ENCODE data around the gene BIRC3. TPM values are rescaled to one million over a fixed set of nuclear protein-coding genes. Genes with fewer than 3 reads are reported as not detected.

BIRC3 gene
- polyA plus RNA-seq, 1 donor from 2014 or later: not detected

- no peaks in the 10 kb centered on the region for H3K36me3 ChIP-seq (ENCODE audit: insufficient read depth, low read length)
- no peak overlapping the region for H3K4me2 ChIP-seq (ENCODE audit: low read length)
- no peak overlapping the region for H2AFZ ChIP-seq (ENCODE audit: low read depth, low read length)
- no peak overlapping the region for H3K27ac ChIP-seq (ENCODE audit: low read length)
- H3K9me3 ChIP-seq (ENCODE audit: low read length): no peaks in the 10 kb centered on the region
- peaks cover 7% of the 10 kb centered on the region for H3K27me3 ChIP-seq (ENCODE audit: insufficient read depth, low read depth, low read length)
- H3F3A ChIP-seq (ENCODE audit: insufficient read depth, low read length, poor library complexity, severe bottlenecking): no peaks in the 10 kb centered on the region
- TF ChIP-seq EZH2 (IDR thresholded peaks at IDR 0.05; ENCODE audit: borderline replicate concordance, insufficient read depth, low read length, poor library complexity, severe bottlenecking) (no peak), EP300 (conservative IDR thresholded peaks at IDR 0.05; ENCODE audit: poor library complexity, severe bottlenecking) (no peak), SMC3 (conservative IDR thresholded peaks at IDR 0.05; ENCODE audit: poor library complexity) (no peak), TAF1 (IDR thresholded peaks at IDR 0.05; ENCODE audit: low read depth) (no peak), REST (IDR thresholded peaks at IDR 0.05; ENCODE audit: borderline replicate concordance) (no peak), MXI1 (conservative IDR thresholded peaks at IDR 0.05; ENCODE audit: poor library complexity, severe bottlenecking) (no peak), POLR2AphosphoS5 (IDR thresholded peaks at IDR 0.05) (no peak), RAD21 (conservative IDR thresholded peaks at IDR 0.05) (no peak)
- TF ChIP-seq, protein P1, sequence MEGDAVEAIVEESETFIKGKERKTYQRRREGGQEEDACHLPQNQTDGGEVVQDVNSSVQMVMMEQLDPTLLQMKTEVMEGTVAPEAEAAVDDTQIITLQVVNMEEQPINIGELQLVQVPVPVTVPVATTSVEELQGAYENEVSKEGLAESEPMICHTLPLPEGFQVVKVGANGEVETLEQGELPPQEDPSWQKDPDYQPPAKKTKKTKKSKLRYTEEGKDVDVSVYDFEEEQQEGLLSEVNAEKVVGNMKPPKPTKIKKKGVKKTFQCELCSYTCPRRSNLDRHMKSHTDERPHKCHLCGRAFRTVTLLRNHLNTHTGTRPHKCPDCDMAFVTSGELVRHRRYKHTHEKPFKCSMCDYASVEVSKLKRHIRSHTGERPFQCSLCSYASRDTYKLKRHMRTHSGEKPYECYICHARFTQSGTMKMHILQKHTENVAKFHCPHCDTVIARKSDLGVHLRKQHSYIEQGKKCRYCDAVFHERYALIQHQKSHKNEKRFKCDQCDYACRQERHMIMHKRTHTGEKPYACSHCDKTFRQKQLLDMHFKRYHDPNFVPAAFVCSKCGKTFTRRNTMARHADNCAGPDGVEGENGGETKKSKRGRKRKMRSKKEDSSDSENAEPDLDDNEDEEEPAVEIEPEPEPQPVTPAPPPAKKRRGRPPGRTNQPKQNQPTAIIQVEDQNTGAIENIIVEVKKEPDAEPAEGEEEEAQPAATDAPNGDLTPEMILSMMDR (IDR thresholded peaks at IDR 0.05; ENCODE audit: poor library complexity, severe bottlenecking): no peak
- no peak overlapping the region for H3K4me3 ChIP-seq (ENCODE audit: low read length)
- H3K9ac ChIP-seq (ENCODE audit: low read length): no peak overlapping the region
- H3K9me2 ChIP-seq (ENCODE audit: insufficient read depth, low read length): no peaks in the 10 kb centered on the region
- H4K20me1 ChIP-seq (ENCODE audit: insufficient read depth): no peaks in the 10 kb centered on the region
- no peaks in the 10 kb centered on the region for H3K79me2 ChIP-seq (replicated peaks; ENCODE audit: insufficient read depth, low read length)
Measured at GRCh38 chr11:102318469-102318868, 1.2 kb downstream of the BIRC3 start.

- peaks cover 7% of the 10 kb centered on the region for H3K27me3 ChIP-seq (ENCODE audit: insufficient read depth, low read depth, low read length)
- no peak overlapping the region for H3K9ac ChIP-seq (ENCODE audit: low read length)
- H4K20me1 ChIP-seq (ENCODE audit: insufficient read depth): no peaks in the 10 kb centered on the region
- TF ChIP-seq RAD21 (conservative IDR thresholded peaks at IDR 0.05) (no peak), REST (IDR thresholded peaks at IDR 0.05; ENCODE audit: borderline replicate concordance) (no peak), SMC3 (conservative IDR thresholded peaks at IDR 0.05; ENCODE audit: poor library complexity) (no peak), EP300 (conservative IDR thresholded peaks at IDR 0.05; ENCODE audit: poor library complexity, severe bottlenecking) (no peak), POLR2AphosphoS5 (IDR thresholded peaks at IDR 0.05) (no peak), TAF1 (IDR thresholded peaks at IDR 0.05; ENCODE audit: low read depth) (no peak), EZH2 (IDR thresholded peaks at IDR 0.05; ENCODE audit: borderline replicate concordance, insufficient read depth, low read length, poor library complexity, severe bottlenecking) (no peak)
- TF ChIP-seq, protein P1 (IDR thresholded peaks at IDR 0.05; ENCODE audit: poor library complexity, severe bottlenecking): no peak
- no peaks in the 10 kb centered on the region for H3K36me3 ChIP-seq (ENCODE audit: insufficient read depth, low read length)
- H3K4me2 ChIP-seq (ENCODE audit: low read length): no peak overlapping the region
- H3K9me3 ChIP-seq (ENCODE audit: low read length): no peaks in the 10 kb centered on the region
- H3F3A ChIP-seq (ENCODE audit: insufficient read depth, low read length, poor library complexity, severe bottlenecking): no peaks in the 10 kb centered on the region
- H3K9me2 ChIP-seq (ENCODE audit: insufficient read depth, low read length): no peaks in the 10 kb centered on the region
- no peak overlapping the region for H3K27ac ChIP-seq (ENCODE audit: low read length)
- no peak overlapping the region for H3K4me3 ChIP-seq (ENCODE audit: low read length)
- H2AFZ ChIP-seq (ENCODE audit: low read depth, low read length): no peak overlapping the region
- H3K79me2 ChIP-seq (replicated peaks; ENCODE audit: insufficient read depth, low read length): no peaks in the 10 kb centered on the region
Measured at GRCh38 chr11:102319544-102319943, 2.3 kb downstream of the BIRC3 start.

Data from neural cell (in vitro differentiated cells).